Tibial artery (tissue), 4 donors: ENCODE data around the gene PASK.
"Not testable (repeated sequence)": the region's sequence is repeated elsewhere in the genome, so short reads cannot be mapped to it uniquely, and the experiment has no call there.

ENCODE experiments used
- DNase-seq, 2 donors: peaks; one replicate each; pipeline ENCODE4 v3.0.0-alpha.2; 2019
- H3K27ac ChIP-seq, 2 donors: fragments of 200-600 bp; sonication (generic) in 1 of 2; 1 replicate in 1 of 2; 2 replicates in 1 of 2; pipeline ENCODE4 v1.5.1; 2018 to 2019; ENCODE audit warnings: mild to moderate bottlenecking in 1 of 2
- H3K27me3 ChIP-seq, 2 donors: fragments of 200-600 bp; sonication (generic) in 1 of 2; one replicate each; pipeline versions ENCODE4 v1.5.1 to v1.6.0; 2016 to 2019
- H3K36me3 ChIP-seq, 3 donors: fragments of 200-600 bp; sonication (generic) in 2 of 3; one replicate each; pipeline ENCODE4 v1.5.1; 2016 to 2019; ENCODE audit warnings: mild to moderate bottlenecking in 2 of 3
- H3K4me1 ChIP-seq, 4 donors: fragments of 200-600 bp; sonication (generic) in 2 of 4; 1 replicate in 3 of 4; 2 replicates in 1 of 4; pipeline ENCODE4 v1.5.1; 2016 to 2019
- H3K4me3 ChIP-seq, 2 donors: fragments of 200-600 bp; sonication (generic) in 1 of 2; 1 replicate in 1 of 2; 2 replicates in 1 of 2; pipeline ENCODE4 v1.5.1; 2018 to 2019; ENCODE audit warnings: mild to moderate bottlenecking in 2 of 2
- H3K9me3 ChIP-seq, 3 donors: fragments of 200-600 bp; sonication (generic) in 1 of 3; one replicate each; pipeline ENCODE4 v1.5.1; 2016 to 2019
- intact Hi-C: fragments of 100-400 bp; cut with DNase I; formaldehyde crosslinking; loops from one replicate; pipeline ENCODE4 v1.15.0; 2023; ENCODE audit warnings: low total_unique reads
- TF ChIP-seq, protein P1 (sequence below), 2 experiments: fragments of 200-600 bp in 1 of 2; fragments of 450-650 bp in 1 of 2; IDR thresholded peaks; one replicate each; pipeline ENCODE4 v1.5.1; 2017 to 2019; ENCODE audit warnings: antibody characterized with exemption in 2 of 2, mild to moderate bottlenecking in 1 of 2, moderate library complexity in 1 of 2

The PASK gene

DNA sequence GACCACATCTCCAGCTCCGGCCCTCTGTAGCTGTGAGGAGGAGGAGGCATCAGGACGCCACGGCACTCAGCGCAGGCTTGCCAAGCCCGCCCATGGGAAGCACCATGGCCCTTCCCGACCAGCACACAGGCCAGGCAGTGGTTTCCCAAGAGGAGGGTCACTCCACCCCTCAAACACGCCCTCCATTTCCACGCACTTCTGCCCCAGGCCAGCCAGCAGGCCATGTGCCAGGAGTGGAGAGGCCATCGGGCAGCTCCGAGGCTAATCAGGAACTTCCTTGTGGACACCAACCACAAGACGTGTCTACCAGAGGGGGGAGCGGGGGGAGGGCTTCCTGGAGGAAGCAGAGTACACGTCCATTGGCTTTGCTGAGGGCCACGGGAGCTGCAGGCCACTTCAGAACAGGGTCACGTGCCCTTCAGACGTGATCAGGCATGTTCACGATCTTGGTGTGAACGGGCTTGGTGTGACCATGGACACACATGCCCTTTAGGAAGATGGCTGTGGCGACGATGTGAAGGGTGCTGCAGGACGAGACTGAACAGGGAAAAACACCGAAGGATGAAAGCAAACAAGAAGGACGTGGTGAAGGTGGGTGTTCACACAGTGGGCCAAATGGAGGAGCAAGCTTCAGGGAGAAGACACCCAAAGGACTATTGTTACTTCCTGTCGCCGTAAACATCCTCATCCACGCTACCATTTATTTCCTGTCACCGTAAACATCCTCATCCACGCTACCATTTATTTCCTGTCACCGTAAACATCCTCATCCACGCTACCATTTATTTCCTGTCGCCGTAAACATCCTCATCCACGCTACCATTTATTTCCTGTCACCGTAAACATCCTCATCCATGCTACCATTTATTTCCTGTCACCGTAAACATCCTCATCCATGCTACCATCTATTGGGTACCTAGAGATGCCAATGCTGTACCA is 40.7 kb downstream of the PASK start:
- intact Hi-C loops: loop anchor here (10.0 kb wide), 1 partner anchor 106 kb away; no protein-coding TSS in a partner anchor
- Histone ChIP-seq H3K27me3 (no peaks in the 10 kb centered on the region), H3K36me3 (no peaks in the 10 kb centered on the region), H3K4me3 (no peak overlapping the region), H3K4me1 (peaks cover 0 to 2% (median under 1%) of the 10 kb centered on the region in 4 donors), H3K27ac (no peak overlapping the region), H3K9me3 (no peaks in the 10 kb centered on the region)
- DNase-seq: no peak
- TF ChIP-seq, protein P1, sequence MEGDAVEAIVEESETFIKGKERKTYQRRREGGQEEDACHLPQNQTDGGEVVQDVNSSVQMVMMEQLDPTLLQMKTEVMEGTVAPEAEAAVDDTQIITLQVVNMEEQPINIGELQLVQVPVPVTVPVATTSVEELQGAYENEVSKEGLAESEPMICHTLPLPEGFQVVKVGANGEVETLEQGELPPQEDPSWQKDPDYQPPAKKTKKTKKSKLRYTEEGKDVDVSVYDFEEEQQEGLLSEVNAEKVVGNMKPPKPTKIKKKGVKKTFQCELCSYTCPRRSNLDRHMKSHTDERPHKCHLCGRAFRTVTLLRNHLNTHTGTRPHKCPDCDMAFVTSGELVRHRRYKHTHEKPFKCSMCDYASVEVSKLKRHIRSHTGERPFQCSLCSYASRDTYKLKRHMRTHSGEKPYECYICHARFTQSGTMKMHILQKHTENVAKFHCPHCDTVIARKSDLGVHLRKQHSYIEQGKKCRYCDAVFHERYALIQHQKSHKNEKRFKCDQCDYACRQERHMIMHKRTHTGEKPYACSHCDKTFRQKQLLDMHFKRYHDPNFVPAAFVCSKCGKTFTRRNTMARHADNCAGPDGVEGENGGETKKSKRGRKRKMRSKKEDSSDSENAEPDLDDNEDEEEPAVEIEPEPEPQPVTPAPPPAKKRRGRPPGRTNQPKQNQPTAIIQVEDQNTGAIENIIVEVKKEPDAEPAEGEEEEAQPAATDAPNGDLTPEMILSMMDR (IDR thresholded peaks at IDR 0.05): no peak

DNA sequence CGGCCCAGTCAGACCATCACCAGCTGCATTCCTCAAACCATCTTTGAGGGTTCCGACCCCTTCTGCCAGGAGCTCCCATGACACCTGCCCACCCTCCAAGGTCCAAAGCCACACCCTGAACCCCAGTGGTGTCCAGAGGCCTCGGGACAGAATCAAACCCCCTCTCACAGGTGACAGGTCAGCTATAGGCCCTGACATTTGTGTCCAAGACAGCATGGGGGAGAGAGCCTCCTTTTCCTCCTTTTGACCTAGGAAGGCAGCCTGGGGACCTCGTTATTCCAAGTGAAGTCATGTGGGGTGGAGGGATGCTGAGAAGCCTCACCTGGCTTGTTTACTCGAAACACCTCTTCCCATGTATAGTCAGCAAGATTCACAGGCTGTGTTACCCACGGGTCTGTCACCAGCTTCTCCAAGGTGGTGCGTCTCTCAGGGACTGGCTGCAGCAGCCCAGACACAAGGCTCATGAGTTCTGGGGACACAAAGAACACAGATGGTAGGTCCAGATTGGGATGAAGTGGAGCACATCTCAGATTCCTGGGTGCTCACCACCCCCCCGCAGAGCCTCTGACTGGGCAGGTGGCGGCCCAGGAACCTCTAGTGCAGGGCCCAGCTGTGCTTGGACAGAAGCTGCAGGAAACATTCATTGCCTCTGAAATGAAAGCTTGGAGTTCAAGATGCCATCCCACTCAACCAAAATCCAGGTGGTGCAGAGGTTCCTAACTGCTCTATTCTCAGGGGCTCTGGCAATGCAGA is 42.1 kb downstream of the PASK start:
- H3K4me1 ChIP-seq: peaks cover 0 to 10% (median 8%) of the 10 kb centered on the region in 4 donors
- no peaks in the 10 kb centered on the region for H3K36me3 ChIP-seq
- no peak overlapping the region for H3K4me3 ChIP-seq
- H3K27ac ChIP-seq: no peak overlapping the region
- H3K9me3 ChIP-seq: no peaks in the 10 kb centered on the region
- no peaks in the 10 kb centered on the region for H3K27me3 ChIP-seq
- no peak for DNase-seq
- TF ChIP-seq, protein P1 (IDR thresholded peaks at IDR 0.05): no peak
- intact Hi-C loops: loop anchor here (10.0 kb wide), 1 partner anchor 108 kb away; no protein-coding TSS in a partner anchor

DNA sequence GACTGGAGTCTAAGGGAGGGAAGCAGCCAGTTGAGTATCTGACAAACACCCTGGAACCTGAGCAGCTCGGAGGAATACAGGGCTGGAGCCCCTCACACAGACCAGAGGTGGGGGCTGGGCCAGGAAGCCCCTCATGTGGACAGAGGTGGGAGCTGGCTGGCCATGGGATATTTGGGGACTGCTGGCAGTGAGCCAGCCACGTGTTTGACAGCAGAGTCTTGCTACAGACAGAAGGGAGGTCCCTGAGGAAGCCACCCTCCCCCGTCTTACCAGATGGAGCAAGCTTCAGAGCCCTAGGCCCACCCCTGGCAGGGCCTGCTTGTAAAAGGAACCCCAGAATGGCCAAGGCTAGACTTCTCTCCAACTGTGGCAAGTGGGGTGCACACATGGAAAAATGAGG is 43.6 kb downstream of the PASK start:
- no peak overlapping the region for H3K27ac ChIP-seq
- H3K4me1 ChIP-seq: peaks cover 0 to 20% (median 17%) of the 10 kb centered on the region in 4 donors
- no peak for DNase-seq
- H3K36me3 ChIP-seq: no peaks in the 10 kb centered on the region
- no peak overlapping the region for H3K4me3 ChIP-seq
- intact Hi-C loops: loop anchor here (10.0 kb wide), 1 partner anchor 109 kb away; no protein-coding TSS in a partner anchor
- H3K27me3 ChIP-seq: no peaks in the 10 kb centered on the region
- TF ChIP-seq, protein P1 (IDR thresholded peaks at IDR 0.05): no peak
- no peaks in the 10 kb centered on the region for H3K9me3 ChIP-seq

DNA sequence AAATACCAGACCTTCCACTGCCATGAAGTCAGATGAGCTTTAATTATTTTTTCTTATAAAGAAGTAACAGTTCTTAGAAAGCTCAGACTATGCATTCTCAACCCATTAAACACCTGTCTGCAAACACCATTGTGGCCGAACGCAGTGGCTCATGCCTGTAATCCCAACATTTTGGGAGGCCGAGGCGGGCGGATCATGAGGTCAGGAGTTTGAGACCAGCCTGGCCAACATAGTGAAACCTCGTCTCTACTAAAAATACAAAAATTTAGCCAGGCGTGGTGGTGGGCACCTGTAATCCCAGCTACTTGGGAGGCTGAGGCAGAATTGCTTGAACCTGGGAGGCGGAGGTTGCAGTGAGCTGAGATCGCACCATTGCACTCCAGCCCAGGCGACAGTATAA is 44.7 kb downstream of the PASK start:
- H3K36me3 ChIP-seq, H3K9me3 ChIP-seq, DNase-seq, H3K27ac ChIP-seq, H3K27me3 ChIP-seq, H3K4me3 ChIP-seq: not testable (repeated sequence)
- H3K4me1 ChIP-seq: peaks cover 0 to 23% (median 18%) of the 10 kb centered on the region in 4 donors
- intact Hi-C loops: loop anchor here (10.0 kb wide), 1 partner anchor 110 kb away; no protein-coding TSS in a partner anchor

DNA sequence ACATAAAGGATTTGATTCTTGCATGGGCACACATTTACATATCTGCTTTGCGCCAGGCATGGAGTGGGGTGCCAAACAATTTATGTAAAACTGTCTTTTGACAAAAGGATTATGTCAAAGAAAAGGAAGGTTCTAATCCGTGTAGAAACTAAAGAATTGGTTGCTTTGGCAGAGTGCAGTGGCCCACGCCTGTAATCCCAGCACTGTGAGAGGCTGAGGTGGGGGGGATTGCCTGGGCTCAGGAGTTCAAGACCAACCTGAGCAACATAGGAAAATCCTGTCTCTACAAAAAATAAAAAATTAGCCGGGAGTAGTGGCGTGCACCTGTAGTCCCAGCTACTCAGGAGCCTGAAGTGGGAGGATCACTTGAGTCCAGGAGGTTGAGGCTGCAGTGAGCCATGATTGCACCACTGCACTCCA is 46.1 kb downstream of the PASK start:
- peak overlapping the region; percentile 73 to 84 for H3K27ac ChIP-seq
- peaks cover 0 to 23% (median 18%) of the 10 kb centered on the region in 4 donors for H3K4me1 ChIP-seq
- intact Hi-C loops: loop anchor here (10.0 kb wide), 1 partner anchor 112 kb away; no protein-coding TSS in a partner anchor
- no peaks in the 10 kb centered on the region for H3K27me3 ChIP-seq
- H3K4me3 ChIP-seq: peak overlapping the region; percentile 65 to 87
- H3K9me3 ChIP-seq: no peaks in the 10 kb centered on the region
- TF ChIP-seq, protein P1 (IDR thresholded peaks at IDR 0.05): no peak
- peaks cover 0 to 20% (median 14%) of the 10 kb centered on the region in 3 donors for H3K36me3 ChIP-seq
- no peak for DNase-seq
